Loucy (cell line): Measurements from ENCODE around the gene CNTN4.

Source experiments
- EZH2phosphoT487 ChIP-seq: fragments of 200-600 bp; IDR thresholded peaks from 2 replicates; pipeline ENCODE4 v1.6.1; 2018; ENCODE audit warnings: antibody characterized with exemption, mild to moderate bottlenecking, moderate library complexity, borderline replicate concordance
- TF ChIP-seq, protein P1 (sequence below): fragments of 200-600 bp; sonication (generic); conservative IDR thresholded peaks from 2 replicates; pipeline ENCODE4 v1.5.1; 2014; ENCODE audit warnings: mild to moderate bottlenecking, antibody characterized with exemption, low read length

GRCh38 chr3:2544718-2545117 is 446.1 kb downstream of the CNTN4 start:
- TF ChIP-seq, protein P1, sequence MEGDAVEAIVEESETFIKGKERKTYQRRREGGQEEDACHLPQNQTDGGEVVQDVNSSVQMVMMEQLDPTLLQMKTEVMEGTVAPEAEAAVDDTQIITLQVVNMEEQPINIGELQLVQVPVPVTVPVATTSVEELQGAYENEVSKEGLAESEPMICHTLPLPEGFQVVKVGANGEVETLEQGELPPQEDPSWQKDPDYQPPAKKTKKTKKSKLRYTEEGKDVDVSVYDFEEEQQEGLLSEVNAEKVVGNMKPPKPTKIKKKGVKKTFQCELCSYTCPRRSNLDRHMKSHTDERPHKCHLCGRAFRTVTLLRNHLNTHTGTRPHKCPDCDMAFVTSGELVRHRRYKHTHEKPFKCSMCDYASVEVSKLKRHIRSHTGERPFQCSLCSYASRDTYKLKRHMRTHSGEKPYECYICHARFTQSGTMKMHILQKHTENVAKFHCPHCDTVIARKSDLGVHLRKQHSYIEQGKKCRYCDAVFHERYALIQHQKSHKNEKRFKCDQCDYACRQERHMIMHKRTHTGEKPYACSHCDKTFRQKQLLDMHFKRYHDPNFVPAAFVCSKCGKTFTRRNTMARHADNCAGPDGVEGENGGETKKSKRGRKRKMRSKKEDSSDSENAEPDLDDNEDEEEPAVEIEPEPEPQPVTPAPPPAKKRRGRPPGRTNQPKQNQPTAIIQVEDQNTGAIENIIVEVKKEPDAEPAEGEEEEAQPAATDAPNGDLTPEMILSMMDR, result no peak
- no peak for TF ChIP-seq EZH2phosphoT487
